ENCODE results near the gene INKA2. TPM values are rescaled to one million over a fixed set of nuclear protein-coding genes. Genes with fewer than 3 reads are reported as not detected.

Gene INKA2
- total RNA-seq, result 1 to 10 TPM; 1.9 to 3.2 TPM

DNA sequence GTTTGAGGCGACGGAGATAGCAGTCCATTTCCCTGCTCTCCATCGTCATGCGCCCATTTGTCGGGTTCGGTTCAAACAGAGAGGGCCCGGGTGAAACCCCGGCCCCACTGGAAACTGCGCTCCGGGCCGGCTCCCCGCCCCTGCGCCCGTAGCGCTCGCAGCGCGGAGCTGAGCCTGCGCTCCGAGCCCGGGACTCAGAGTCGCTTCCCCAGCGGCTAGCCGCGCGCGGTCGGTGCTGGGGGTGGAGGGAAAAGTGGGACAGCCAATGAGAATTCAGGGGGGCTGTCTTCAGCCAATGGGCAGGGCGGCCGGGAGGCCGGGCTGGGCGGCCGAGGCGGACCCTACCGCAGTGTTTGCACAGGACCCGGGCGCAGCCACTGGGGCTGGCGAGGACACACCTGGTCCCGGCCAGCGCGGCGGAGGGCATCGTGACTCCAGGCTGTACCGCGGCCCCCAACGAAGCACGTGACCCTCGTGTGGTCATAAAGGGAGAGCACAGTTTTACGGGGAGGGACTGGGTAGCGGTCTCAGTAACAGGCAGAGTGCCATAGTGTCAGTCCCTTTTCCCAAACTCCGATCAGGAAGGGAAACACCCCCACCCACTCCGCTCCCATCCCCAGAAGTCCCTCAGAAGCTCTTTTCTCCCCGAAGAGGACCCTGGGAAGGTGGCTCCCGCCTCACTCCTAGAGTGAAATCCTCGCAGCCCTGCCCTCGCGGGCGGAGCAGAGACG lies at the start of gene INKA2:
Gene INKA2 (minus strand): TSS at position 202 of the 731 bp plus-strand sequence. CDS start 153 bp downstream, at position 49.
- CTCF ChIA-PET, result interaction anchor here (0.6 to 6.6 kb wide), 5 partner anchors 16 to 232 kb away, joined by 3 to 31 read pairs (median 13); partner anchors contain the start of gene DDX20
- intact Hi-C loops (cut with micrococcal nuclease), result loop anchor here (1.0 to 2.0 kb wide), 4 partner anchors 8 to 135 kb away; partner anchors contain the start of gene DDX20
- no peaks in the 10 kb centered on the region for H3K9me3 Mint-ChIP-seq

DNA sequence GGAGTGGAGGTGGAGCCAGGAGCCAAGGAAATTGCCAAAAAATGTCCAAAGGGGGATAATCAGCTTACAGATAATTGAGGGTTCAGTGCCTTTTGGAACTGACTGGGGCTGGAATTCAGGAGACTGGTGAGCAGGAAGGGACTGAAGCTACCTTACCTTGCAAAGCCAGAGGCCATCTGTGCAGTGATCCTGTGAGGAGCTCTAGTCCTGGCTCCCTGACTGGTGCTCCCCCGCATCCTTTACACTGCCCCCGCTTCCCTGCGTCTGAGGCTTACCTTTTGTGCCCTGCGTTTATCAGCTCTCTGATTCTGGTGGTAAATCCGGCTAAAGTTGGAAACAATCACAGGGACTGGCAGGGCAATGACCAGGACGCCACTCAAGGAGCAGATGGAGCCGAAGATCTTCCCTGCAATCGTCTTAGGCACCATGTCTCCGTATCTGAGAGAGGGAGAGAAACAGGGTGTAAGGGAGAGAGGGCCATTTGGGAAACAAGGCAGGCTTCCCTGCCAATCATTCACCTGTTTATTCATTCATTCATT lies 47.5 kb upstream of the INKA2 start:
- Mint-ChIP-seq H3K4me1 (ENCODE audit: low read depth) (no peaks in the 10 kb centered on the region), H3K36me3 (ENCODE audit: low read depth) (no peaks in the 10 kb centered on the region), H3K9me3 (no peaks in the 10 kb centered on the region), H3K27ac (no peak overlapping the region), H3K27me3 (ENCODE audit: low read depth) (no peaks in the 10 kb centered on the region), H3K4me3 (no peak overlapping the region)
- intact Hi-C loops (cut with micrococcal nuclease), result no loop called here
- no peak for DNase-seq
- CTCF ChIA-PET, result interaction anchor here (0.6 kb wide), 1 partner anchor 507 kb away, joined by 3 read pairs; no protein-coding TSS in a partner anchor

More for the DNA sequence above, at the start of gene INKA2:
- peak; percentile 82 for DNase-seq
- peak within 1 kb of the TSS; percentile 60 for H3K27ac Mint-ChIP-seq
- peak within 1 kb of the TSS; percentile 87 for H3K4me3 Mint-ChIP-seq
- peaks cover 35% of the 10 kb centered on the region for H3K27me3 Mint-ChIP-seq (ENCODE audit: low read depth)
- H3K4me1 Mint-ChIP-seq (ENCODE audit: low read depth), result peaks cover 16% of the 10 kb centered on the region
- no peaks in the 10 kb centered on the region for H3K36me3 Mint-ChIP-seq (ENCODE audit: low read depth)

- no peak for DNase-seq
- intact Hi-C loops (cut with micrococcal nuclease), result no loop called here
- H3K27me3 Mint-ChIP-seq (ENCODE audit: low read depth), result no peaks in the 10 kb centered on the region
- H3K9me3 Mint-ChIP-seq, result no peaks in the 10 kb centered on the region
- no peak overlapping the region for H3K27ac Mint-ChIP-seq
- H3K4me1 Mint-ChIP-seq (ENCODE audit: low read depth), result no peaks in the 10 kb centered on the region
- H3K4me3 Mint-ChIP-seq, result no peak overlapping the region
- H3K36me3 Mint-ChIP-seq (ENCODE audit: low read depth), result no peaks in the 10 kb centered on the region
- CTCF ChIA-PET, result no interaction called here
Measured at GRCh38 chr1:111784273-111784901, 45.2 kb upstream of the INKA2 start.

DNA sequence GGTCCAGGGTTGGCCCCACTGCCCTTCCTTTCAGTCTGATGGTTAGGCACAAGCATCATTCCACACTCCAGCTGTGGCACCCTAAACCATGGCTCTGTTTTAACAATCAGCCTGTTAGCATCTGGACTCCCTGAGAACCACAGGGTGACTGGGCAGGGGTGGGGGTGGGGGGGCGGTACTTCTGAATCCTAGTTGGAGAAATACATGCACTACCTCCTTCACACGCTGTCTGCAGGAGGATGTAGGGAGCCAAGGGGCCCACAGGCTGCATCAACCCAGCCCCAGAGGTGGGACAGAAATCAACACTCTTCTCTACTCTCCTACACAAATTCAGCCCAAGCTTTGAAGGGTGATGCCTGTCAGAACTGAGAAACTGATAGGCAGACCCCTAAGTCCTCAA lies 40.4 kb upstream of the INKA2 start:
- DNase-seq, result no peak
- no peaks in the 10 kb centered on the region for H3K9me3 Mint-ChIP-seq
- no peak overlapping the region for H3K27ac Mint-ChIP-seq
- CTCF ChIA-PET, result no interaction called here
- no peaks in the 10 kb centered on the region for H3K36me3 Mint-ChIP-seq (ENCODE audit: low read depth)
- H3K4me1 Mint-ChIP-seq (ENCODE audit: low read depth), result no peaks in the 10 kb centered on the region
- H3K4me3 Mint-ChIP-seq, result no peak overlapping the region
- no peaks in the 10 kb centered on the region for H3K27me3 Mint-ChIP-seq (ENCODE audit: low read depth)
- intact Hi-C loops (cut with micrococcal nuclease), result loop anchor here (10.0 kb wide), 1 partner anchor 585 kb away; no protein-coding TSS in a partner anchor

- H3K27ac Mint-ChIP-seq, result no peak overlapping the region
- CTCF ChIA-PET, result no interaction called here
Measured at GRCh38 chr1:111778541-111779051, 39.4 kb upstream of the INKA2 start.

GRCh38 chr1:111778066-111778465 lies 38.9 kb upstream of the INKA2 start:
- Mint-ChIP-seq H3K27me3 (ENCODE audit: low read depth) (no peaks in the 10 kb centered on the region), H3K9me3 (no peaks in the 10 kb centered on the region), H3K27ac (no peak overlapping the region), H3K4me1 (ENCODE audit: low read depth) (no peaks in the 10 kb centered on the region), H3K36me3 (ENCODE audit: low read depth) (no peaks in the 10 kb centered on the region), H3K4me3 (no peak overlapping the region)
- CTCF ChIA-PET, result interaction anchor here (1.1 kb wide), 1 partner anchor 366 kb away, joined by 3 read pairs; no protein-coding TSS in a partner anchor
- intact Hi-C loops (cut with micrococcal nuclease), result loop anchor here (10.0 kb wide), 1 partner anchor 587 kb away; no protein-coding TSS in a partner anchor
- no peak for DNase-seq

More at GRCh38 chr1:111778541-111779051, 39.4 kb upstream of the INKA2 start:
- Mint-ChIP-seq H3K9me3 (no peaks in the 10 kb centered on the region), H3K4me1 (ENCODE audit: low read depth) (no peaks in the 10 kb centered on the region), H3K36me3 (ENCODE audit: low read depth) (no peaks in the 10 kb centered on the region), H3K27me3 (ENCODE audit: low read depth) (no peaks in the 10 kb centered on the region), H3K4me3 (no peak overlapping the region)
- intact Hi-C loops (cut with micrococcal nuclease), result loop anchor here (10.0 kb wide), 1 partner anchor 586 kb away; no protein-coding TSS in a partner anchor
- no peak for DNase-seq

GRCh38 chr1:111777301-111777700 lies 38.1 kb upstream of the INKA2 start:
- no peak overlapping the region for H3K4me3 Mint-ChIP-seq
- H3K27me3 Mint-ChIP-seq (ENCODE audit: low read depth), result no peaks in the 10 kb centered on the region
- CTCF ChIA-PET, result interaction anchor here (1.1 kb wide), 1 partner anchor 365 kb away, joined by 3 read pairs; no protein-coding TSS in a partner anchor
- no peaks in the 10 kb centered on the region for H3K9me3 Mint-ChIP-seq
- no peaks in the 10 kb centered on the region for H3K36me3 Mint-ChIP-seq (ENCODE audit: low read depth)
- intact Hi-C loops (cut with micrococcal nuclease), result loop anchor here (10.0 kb wide), 1 partner anchor 588 kb away; no protein-coding TSS in a partner anchor
- H3K27ac Mint-ChIP-seq, result no peak overlapping the region
- H3K4me1 Mint-ChIP-seq (ENCODE audit: low read depth), result no peaks in the 10 kb centered on the region
- no peak for DNase-seq

GRCh38 chr1:111776861-111777260 lies 37.7 kb upstream of the INKA2 start:
- CTCF ChIA-PET, result no interaction called here
- H3K9me3 Mint-ChIP-seq, result no peaks in the 10 kb centered on the region
- H3K4me3 Mint-ChIP-seq, result no peak overlapping the region
- H3K27ac Mint-ChIP-seq, result no peak overlapping the region
- H3K27me3 Mint-ChIP-seq (ENCODE audit: low read depth), result no peaks in the 10 kb centered on the region
- DNase-seq, result no peak
- no peaks in the 10 kb centered on the region for H3K4me1 Mint-ChIP-seq (ENCODE audit: low read depth)
- H3K36me3 Mint-ChIP-seq (ENCODE audit: low read depth), result no peaks in the 10 kb centered on the region
- intact Hi-C loops (cut with micrococcal nuclease), result loop anchor here (10.0 kb wide), 1 partner anchor 588 kb away; no protein-coding TSS in a partner anchor

- H3K4me3 Mint-ChIP-seq, result no peak overlapping the region
- H3K9me3 Mint-ChIP-seq, result no peaks in the 10 kb centered on the region
- CTCF ChIA-PET, result no interaction called here
- intact Hi-C loops (cut with micrococcal nuclease), result loop anchor here (10.0 kb wide), 1 partner anchor 588 kb away; no protein-coding TSS in a partner anchor
- H3K4me1 Mint-ChIP-seq (ENCODE audit: low read depth), result no peaks in the 10 kb centered on the region
- no peaks in the 10 kb centered on the region for H3K27me3 Mint-ChIP-seq (ENCODE audit: low read depth)
- H3K27ac Mint-ChIP-seq, result no peak overlapping the region
- no peaks in the 10 kb centered on the region for H3K36me3 Mint-ChIP-seq (ENCODE audit: low read depth)
- DNase-seq, result no peak
Measured at GRCh38 chr1:111776391-111776790, 37.2 kb upstream of the INKA2 start.

- Mint-ChIP-seq H3K27ac (no peak overlapping the region), H3K4me3 (no peak overlapping the region), H3K27me3 (ENCODE audit: low read depth) (no peaks in the 10 kb centered on the region), H3K9me3 (no peaks in the 10 kb centered on the region), H3K4me1 (ENCODE audit: low read depth) (no peaks in the 10 kb centered on the region), H3K36me3 (ENCODE audit: low read depth) (no peaks in the 10 kb centered on the region)
- DNase-seq, result no peak
- CTCF ChIA-PET, result no interaction called here
- intact Hi-C loops (cut with micrococcal nuclease), result loop anchor here (10.0 kb wide), 1 partner anchor 589 kb away; no protein-coding TSS in a partner anchor
Measured at GRCh38 chr1:111775966-111776365, 36.8 kb upstream of the INKA2 start.

GRCh38 chr1:111770916-111771315 lies 31.7 kb upstream of the INKA2 start:
- no peak overlapping the region for H3K27ac Mint-ChIP-seq

More at GRCh38 chr1:111770916-111771315, 31.7 kb upstream of the INKA2 start:
- intact Hi-C loops (cut with micrococcal nuclease), result loop anchor here (10.0 kb wide), 1 partner anchor 594 kb away; no protein-coding TSS in a partner anchor
- Mint-ChIP-seq H3K36me3 (ENCODE audit: low read depth) (peaks cover 6% of the 10 kb centered on the region), H3K4me3 (no peak overlapping the region), H3K27me3 (ENCODE audit: low read depth) (no peaks in the 10 kb centered on the region), H3K4me1 (ENCODE audit: low read depth) (peaks cover 12% of the 10 kb centered on the region), H3K9me3 (no peaks in the 10 kb centered on the region)
- no peak for DNase-seq
- CTCF ChIA-PET, result interaction anchor here (0.6 kb wide), 1 partner anchor 53 kb away, joined by 3 read pairs; no protein-coding TSS in a partner anchor

Measured in activated naive CD4-positive, alpha-beta T cell treated with anti-CD3 and anti-CD28 coated beads for 36 hours (primary cell).